BLaER1 (cell line): ENCODE data around the gene EIF3K.

ENCODE experiments used
- H3K27ac ChIP-seq: shearing (Covaris generic); formaldehyde crosslinking; 2 replicates; pipeline ENCODE4 v1.8.1; 2022
- H3K27me3 ChIP-seq: shearing (Covaris generic); formaldehyde crosslinking; 2 replicates; pipeline ENCODE4 v1.8.1; 2022
- H3K36me3 ChIP-seq: shearing (Covaris generic); formaldehyde crosslinking; 2 replicates; pipeline ENCODE4 v1.8.1; 2022
- H3K4me1 ChIP-seq: shearing (Covaris generic); formaldehyde crosslinking; 2 replicates; pipeline ENCODE4 v1.8.1; 2022
- H3K4me2 ChIP-seq: shearing (Covaris generic); formaldehyde crosslinking; 2 replicates; pipeline ENCODE4 v1.8.1; 2022
- H3K4me3 ChIP-seq: shearing (Covaris generic); formaldehyde crosslinking; 2 replicates; pipeline ENCODE4 v1.8.1; 2022
- H3K9ac ChIP-seq: shearing (Covaris generic); formaldehyde crosslinking; 2 replicates; pipeline ENCODE4 v1.8.1; 2022
- H3K9me3 ChIP-seq: shearing (Covaris generic); formaldehyde crosslinking; 2 replicates; pipeline ENCODE4 v1.8.1; 2022
- H4K20me1 ChIP-seq: shearing (Covaris generic); formaldehyde crosslinking; 2 replicates; pipeline ENCODE4 v1.8.1; 2022
- Cebpa-rat ChIP-seq: shearing (Covaris generic); IDR thresholded peaks from 2 replicates; pipeline ENCODE4 v1.8.1; 2022

The EIF3K gene

GRCh38 chr19:38682872-38683392, 63.9 kb downstream of the EIF3K start:
- peaks cover 80% of the 10 kb centered on the region for H4K20me1 ChIP-seq
- no peaks in the 10 kb centered on the region for H3K9me3 ChIP-seq
- H3K27me3 ChIP-seq: no peaks in the 10 kb centered on the region
- H3K4me3 ChIP-seq: no peak overlapping the region
- H3K9ac ChIP-seq: peak overlapping the region; percentile 54
- H3K27ac ChIP-seq: peak overlapping the region; percentile 74
- peaks cover 30% of the 10 kb centered on the region for H3K36me3 ChIP-seq
- peak overlapping the region; percentile 89 for H3K4me2 ChIP-seq
- no peak for TF ChIP-seq Cebpa-rat
- peaks cover 96% of the 10 kb centered on the region for H3K4me1 ChIP-seq

GRCh38 chr19:38683393-38684077, 64.5 kb downstream of the EIF3K start:
- peak overlapping the region; percentile 54 for H3K9ac ChIP-seq
- H3K27ac ChIP-seq: peak overlapping the region; percentile 74
- TF ChIP-seq Cebpa-rat: no peak
- peaks cover 74% of the 10 kb centered on the region for H4K20me1 ChIP-seq
- peaks cover 31% of the 10 kb centered on the region for H3K36me3 ChIP-seq
- H3K27me3 ChIP-seq: no peaks in the 10 kb centered on the region
- H3K9me3 ChIP-seq: no peaks in the 10 kb centered on the region
- peaks cover 94% of the 10 kb centered on the region for H3K4me1 ChIP-seq
- H3K4me3 ChIP-seq: peak overlapping the region; percentile 26; the same call in 1 of the 2 replicates
- H3K4me2 ChIP-seq: peak overlapping the region; percentile 89

DNA sequence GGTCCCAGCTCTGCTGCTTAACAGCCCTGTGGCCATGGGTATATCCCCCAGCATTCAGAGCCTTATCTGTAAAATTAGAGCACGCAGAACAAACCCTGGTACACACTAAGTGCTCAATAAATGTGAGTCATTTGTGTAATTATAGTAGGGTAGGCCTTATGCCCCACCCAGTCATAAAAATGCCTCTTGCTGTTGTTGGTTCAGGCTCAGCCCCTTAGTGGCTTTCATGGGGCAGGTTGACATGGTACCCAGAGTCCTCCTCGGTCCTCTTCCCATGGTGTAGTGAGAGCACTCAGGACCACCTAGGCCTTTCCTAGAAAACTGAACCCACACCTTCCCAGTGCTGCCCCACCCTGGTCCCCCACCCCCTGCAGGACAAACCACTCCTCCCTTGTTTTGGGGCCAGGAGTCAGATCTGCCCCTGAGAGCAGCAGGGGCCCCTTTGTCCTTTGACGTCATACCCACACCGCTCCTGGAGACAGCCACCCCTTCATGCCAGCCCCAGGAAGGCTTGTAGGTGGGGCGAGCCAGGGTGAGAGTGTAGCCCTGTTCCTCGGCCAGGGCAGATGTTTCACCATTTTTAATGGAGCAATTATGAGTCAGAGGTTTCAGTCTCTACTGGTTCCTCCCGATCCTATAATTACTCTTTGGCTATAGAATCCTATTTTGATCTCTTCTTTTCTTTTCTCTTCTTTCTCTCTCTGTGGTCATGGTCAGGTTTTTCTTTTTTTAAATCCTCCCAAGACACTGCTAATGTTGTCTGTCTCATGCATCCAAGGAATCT, 65.3 kb downstream of the EIF3K start:
- H3K27me3 ChIP-seq: no peaks in the 10 kb centered on the region
- H3K4me2 ChIP-seq: peak overlapping the region; percentile 89
- TF ChIP-seq Cebpa-rat: no peak
- peaks cover 94% of the 10 kb centered on the region for H3K4me1 ChIP-seq
- peaks cover 27% of the 10 kb centered on the region for H3K36me3 ChIP-seq
- peak overlapping the region; percentile 74 for H3K27ac ChIP-seq
- H3K9ac ChIP-seq: peak overlapping the region; percentile 54; the same call in 1 of the 2 replicates
- peak overlapping the region; percentile 26; the same call in 1 of the 2 replicates for H3K4me3 ChIP-seq
- no peaks in the 10 kb centered on the region for H3K9me3 ChIP-seq
- H4K20me1 ChIP-seq: peaks cover 66% of the 10 kb centered on the region

DNA sequence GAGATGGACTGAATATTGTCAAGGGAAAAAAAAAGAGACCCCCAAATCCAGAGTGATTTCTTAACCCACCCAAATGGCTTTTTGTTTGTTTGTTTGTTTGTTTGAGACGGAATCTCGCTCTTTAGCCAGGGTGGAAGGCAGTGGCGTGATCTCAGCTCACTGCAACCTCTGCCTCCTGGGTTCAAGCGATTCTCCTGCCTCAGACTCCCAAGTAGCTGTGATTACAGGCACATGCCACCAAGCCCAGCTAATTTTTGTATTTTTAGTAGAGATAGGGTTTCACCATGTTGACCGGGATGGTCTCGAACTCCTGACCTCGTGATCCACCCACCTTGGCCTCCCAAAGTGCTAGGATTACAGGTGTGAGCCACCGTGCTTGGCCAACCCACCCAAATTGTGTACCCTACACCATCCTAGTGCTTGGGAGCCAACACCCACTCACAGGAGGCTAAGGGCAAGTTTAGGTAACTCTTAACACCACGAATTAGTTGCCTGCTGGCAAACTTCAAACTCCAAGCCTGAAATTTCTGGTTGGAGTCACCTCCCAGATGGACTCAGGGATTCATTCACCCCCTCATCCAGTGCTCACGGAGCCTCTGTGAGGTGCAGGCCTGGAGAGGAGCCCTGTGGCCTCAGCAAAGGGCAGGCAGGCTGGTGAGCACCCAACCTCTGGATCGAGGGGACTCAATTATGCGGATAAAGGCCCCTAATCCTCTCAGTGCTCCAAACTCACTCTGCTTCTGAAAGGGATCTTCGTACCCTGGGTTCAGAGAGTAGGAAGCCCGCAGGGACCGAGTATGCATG, 66.1 kb downstream of the EIF3K start:
- Histone ChIP-seq H3K4me3 (0 out of 2 replicates have a peak overlapping the region, but pooled peaks have one; percentile 2), H3K9me3 (no peaks in the 10 kb centered on the region), H4K20me1 (peaks cover 58% of the 10 kb centered on the region), H3K4me2 (peak overlapping the region; percentile 89), H3K9ac (peak overlapping the region; percentile 69), H3K36me3 (peaks cover 26% of the 10 kb centered on the region), H3K27ac (peak overlapping the region; percentile 74), H3K4me1 (peaks cover 94% of the 10 kb centered on the region), H3K27me3 (no peaks in the 10 kb centered on the region)
- no peak for TF ChIP-seq Cebpa-rat

GRCh38 chr19:38685666-38686529, 66.9 kb downstream of the EIF3K start:
- H3K4me2 ChIP-seq: peak overlapping the region; percentile 89
- no peak for TF ChIP-seq Cebpa-rat
- no peaks in the 10 kb centered on the region for H3K9me3 ChIP-seq
- H3K36me3 ChIP-seq: peaks cover 28% of the 10 kb centered on the region
- H4K20me1 ChIP-seq: peaks cover 52% of the 10 kb centered on the region
- H3K4me1 ChIP-seq: peaks cover 94% of the 10 kb centered on the region
- H3K9ac ChIP-seq: peak overlapping the region; percentile 69
- peak overlapping the region; percentile 21 for H3K4me3 ChIP-seq
- no peaks in the 10 kb centered on the region for H3K27me3 ChIP-seq
- H3K27ac ChIP-seq: peak overlapping the region; percentile 74

- peak overlapping the region; percentile 21 for H3K4me3 ChIP-seq
- peaks cover 23% of the 10 kb centered on the region for H3K36me3 ChIP-seq
- no peaks in the 10 kb centered on the region for H3K9me3 ChIP-seq
- peak overlapping the region; percentile 69; the same call in 1 of the 2 replicates for H3K9ac ChIP-seq
- peaks cover 49% of the 10 kb centered on the region for H4K20me1 ChIP-seq
- H3K4me2 ChIP-seq: peak overlapping the region; percentile 89
- peak overlapping the region; percentile 74 for H3K27ac ChIP-seq
- no peaks in the 10 kb centered on the region for H3K27me3 ChIP-seq
- TF ChIP-seq Cebpa-rat: no peak
- H3K4me1 ChIP-seq: peaks cover 94% of the 10 kb centered on the region
Measured at GRCh38 chr19:38686530-38686888, 67.5 kb downstream of the EIF3K start.
